H1 (cell line): Measurements from ENCODE around the gene DISC1. TPM values are rescaled to one million over a fixed set of nuclear protein-coding genes. Genes with fewer than 3 reads are reported as not detected.

Source experiments
- CTCF ChIA-PET: fragments of 300-600 bp; sonication (Branson Sonifier 250); formaldehyde crosslinking; loops from one replicate; lab custom pipeline; 2021; ENCODE audit not compliant: partially characterized antibody; lab: Charles Lee
- POLR2A ChIA-PET: fragments of 300-600 bp; sonication (Branson Sonifier 250); formaldehyde crosslinking; loops from one replicate; lab custom pipeline; 2021; ENCODE audit warnings: inconsistent platforms; ENCODE audit not compliant: partially characterized antibody; lab: Charles Lee
- DNase-seq, 2 experiments: peaks; one replicate each; pipeline versions ENCODE4 v3.0.0 to v3.0.0-alpha.2; 2010 to 2022; ENCODE audit warnings: low spot score in 2 of 2, low read depth in 1 of 2, mixed read lengths in 1 of 2
- FAIRE-seq: peaks from 2 replicates; lab custom pipeline; 2011; peaks lifted over from hg19 to GRCh38; lab: Jason Lieb, UNC
- H2AFZ ChIP-seq: 2 replicates; pipeline ENCODE4 v1.8.1; 2012; ENCODE audit warnings: low read length, inconsistent platforms
- H2AK5ac ChIP-seq: 2 replicates; pipeline ENCODE4 v1.6.1; 2013; ENCODE audit warnings: low read depth, low read length
- H2BK120ac ChIP-seq: replicated peaks from 2 replicates; pipeline ENCODE3; 2013; ENCODE audit warnings: low read depth, low read length, inconsistent platforms
- H2BK12ac ChIP-seq: 2 replicates; pipeline ENCODE4 v1.6.1; 2013; ENCODE audit warnings: low read depth, low read length
- H2BK15ac ChIP-seq: 2 replicates; pipeline ENCODE4 v1.6.1; 2013; ENCODE audit warnings: low read length
- H2BK20ac ChIP-seq: 2 replicates; pipeline ENCODE4 v1.6.1; 2013; ENCODE audit warnings: low read length
- H2BK5ac ChIP-seq: 2 replicates; pipeline ENCODE4 v1.6.1; 2013; ENCODE audit warnings: low read depth, low read length
- H3K14ac ChIP-seq: 2 replicates; pipeline ENCODE4 v1.6.1; 2013; ENCODE audit warnings: inconsistent platforms; ENCODE audit not compliant: insufficient read length
- H3K18ac ChIP-seq: 2 replicates; pipeline ENCODE4 v1.6.1; 2013; ENCODE audit warnings: low read length; ENCODE audit errors: extremely low read depth
- H3K23ac ChIP-seq: 2 replicates; pipeline ENCODE4 v1.6.1; 2013; ENCODE audit warnings: inconsistent platforms; ENCODE audit not compliant: insufficient read length
- H3K23me2 ChIP-seq: 2 replicates; pipeline ENCODE4 v1.6.1; 2013; ENCODE audit warnings: low read depth, low read length
- H3K27ac ChIP-seq: 2 replicates; pipeline ENCODE4 v1.6.1; 2011; ENCODE audit warnings: low read depth, low read length, inconsistent platforms
- H3K27me3 ChIP-seq, 4 experiments: replicated peaks in 1 of 4; 1 replicate in 1 of 4; 2 replicates in 3 of 4; pipeline versions ENCODE4 v1.6.1 to v1.8.1; 2011 to 2013; ENCODE audit warnings: low read length in 3 of 4, mild to moderate bottlenecking in 3 of 4, inconsistent platforms in 2 of 4, mixed read lengths in 2 of 4, moderate library complexity in 1 of 4; ENCODE audit not compliant: control insufficient read depth in 3 of 4, insufficient read depth in 3 of 4; ENCODE audit errors: extremely low read depth in 1 of 4
- H3K36me3 ChIP-seq, 4 experiments: 2 replicates each; pipeline versions ENCODE4 v1.6.1 to v1.8.1; 2011 to 2013; ENCODE audit warnings: mild to moderate bottlenecking in 4 of 4, low read length in 3 of 4, moderate library complexity in 2 of 4, control low read depth in 1 of 4, inconsistent platforms in 1 of 4; ENCODE audit not compliant: insufficient read depth in 4 of 4, control insufficient read depth in 2 of 4
- H3K4ac ChIP-seq: replicated peaks from 2 replicates; pipeline ENCODE3; 2013; ENCODE audit warnings: low read length, low read depth, mixed read lengths, inconsistent platforms; ENCODE audit not compliant: insufficient read length
- H3K4me1 ChIP-seq, 4 experiments: replicated peaks in 1 of 4; 1 replicate in 1 of 4; 2 replicates in 3 of 4; pipeline versions ENCODE4 v1.6.1 to v1.8.1; 2011 to 2013; ENCODE audit warnings: low read length in 3 of 4, inconsistent platforms in 2 of 4, mixed read lengths in 1 of 4; ENCODE audit not compliant: insufficient read depth in 4 of 4, control insufficient read depth in 3 of 4
- H3K4me2 ChIP-seq, 2 experiments: 2 replicates each; pipeline versions ENCODE4 v1.6.1 to v1.8.1; 2011 to 2013; ENCODE audit warnings: low read depth in 2 of 2, low read length in 2 of 2, control low read depth in 1 of 2, inconsistent platforms in 1 of 2, mild to moderate bottlenecking in 1 of 2; ENCODE audit not compliant: insufficient read depth in 1 of 2
- H3K4me3 ChIP-seq, 4 experiments: fragments of 200-600, 300-600 bp in 1 of 4; sonication (generic), shearing (Covaris generic), sonication (Bioruptor Twin) in 1 of 4; 2 replicates each; pipeline versions ENCODE4 v1.5.1 to v1.8.1; 2011 to 2016; ENCODE audit warnings: low read length in 4 of 4, low read depth in 3 of 4, control low read depth in 2 of 4, inconsistent platforms in 2 of 4, mild to moderate bottlenecking in 2 of 4, mixed read lengths in 1 of 4, moderate library complexity in 1 of 4; ENCODE audit not compliant: insufficient read depth in 2 of 4; ENCODE audit errors: extremely low read depth in 1 of 4
- H3K56ac ChIP-seq: replicated peaks from 2 replicates; pipeline ENCODE3; 2013; ENCODE audit warnings: low read depth, mild to moderate bottlenecking, mixed read lengths, low read length, inconsistent platforms; ENCODE audit not compliant: insufficient read length
- H3K79me1 ChIP-seq: 2 replicates; pipeline ENCODE4 v1.6.1; 2013; ENCODE audit warnings: low read depth, low read length, control low read depth
- H3K79me2 ChIP-seq, 2 experiments: 2 replicates each; pipeline versions ENCODE4 v1.6.1 to v1.8.1; 2012 to 2013; ENCODE audit warnings: low read length in 2 of 2, mild to moderate bottlenecking in 2 of 2, inconsistent platforms in 1 of 2; ENCODE audit not compliant: insufficient read depth in 2 of 2, control insufficient read depth in 1 of 2
- H3K9ac ChIP-seq, 4 experiments: replicated peaks in 1 of 4; 1 replicate in 1 of 4; 2 replicates in 3 of 4; pipeline versions ENCODE4 v1.6.1 to v1.8.1; 2011 to 2013; ENCODE audit warnings: low read depth in 3 of 4, low read length in 3 of 4, control low read depth in 2 of 4, mild to moderate bottlenecking in 2 of 4, moderate library complexity in 2 of 4, inconsistent platforms in 1 of 4; ENCODE audit errors: extremely low read depth in 1 of 4
- H3K9me3 ChIP-seq, 2 experiments: 2 replicates each; pipeline versions ENCODE4 v1.6.1 to v1.8.1; 2012 to 2013; ENCODE audit warnings: mild to moderate bottlenecking in 2 of 2, moderate library complexity in 2 of 2, control low read depth in 1 of 2, inconsistent platforms in 1 of 2, low read depth in 1 of 2, low read length in 1 of 2, mixed read lengths in 1 of 2; ENCODE audit not compliant: insufficient read depth in 2 of 2
- H4K20me1 ChIP-seq, 2 experiments: replicated peaks in 1 of 2; 2 replicates each; pipeline versions ENCODE3 to v1.8.1; 2011 to 2013; ENCODE audit warnings: inconsistent platforms in 2 of 2, low read length in 2 of 2, mild to moderate bottlenecking in 1 of 2; ENCODE audit not compliant: insufficient read depth in 2 of 2, control insufficient read depth in 1 of 2
- H4K5ac ChIP-seq: 2 replicates; pipeline ENCODE4 v1.6.1; 2013; ENCODE audit warnings: low read length, low read depth, mixed read lengths, inconsistent platforms; ENCODE audit not compliant: insufficient read length
- H4K8ac ChIP-seq: 2 replicates; pipeline ENCODE4 v1.8.0; 2013; ENCODE audit warnings: mild to moderate bottlenecking, moderate library complexity, low read length, inconsistent platforms; ENCODE audit not compliant: insufficient read depth; ENCODE audit errors: extremely low read depth
- H4K91ac ChIP-seq: replicated peaks from 2 replicates; pipeline ENCODE3; 2013; ENCODE audit warnings: low read length, mixed read lengths, inconsistent platforms; ENCODE audit not compliant: insufficient read length
- EGR1 ChIP-seq: IDR thresholded peaks from 2 replicates; pipeline ENCODE4 v1.6.1; 2011; ENCODE audit warnings: low read depth, low read length, borderline replicate concordance
- EP300 ChIP-seq, 2 experiments: IDR thresholded peaks; 1 replicate in 1 of 2; 2 replicates in 1 of 2; pipeline ENCODE4 v1.6.1; 2011 to 2012; ENCODE audit warnings: low read depth in 2 of 2, low read length in 2 of 2, mild to moderate bottlenecking in 2 of 2, borderline replicate concordance in 1 of 2, inconsistent platforms in 1 of 2, moderate library complexity in 1 of 2
- JUN ChIP-seq: IDR thresholded peaks from 2 replicates; pipeline ENCODE4 v1.6.1; 2011; ENCODE audit warnings: low read depth, mild to moderate bottlenecking, improper control_type of control experiment, low read length
- KDM5A ChIP-seq: fragments of 200-600 bp; IDR thresholded peaks from 2 replicates; pipeline ENCODE4 v1.7.1; 2012; ENCODE audit warnings: mild to moderate bottlenecking, low read length, inconsistent platforms, mixed read lengths
- POLR2A ChIP-seq, 2 experiments: IDR thresholded peaks; 1 replicate in 1 of 2; 2 replicates in 1 of 2; pipeline ENCODE4 v1.6.1; 2011; ENCODE audit warnings: low read depth in 2 of 2, low read length in 2 of 2, mild to moderate bottlenecking in 2 of 2; ENCODE audit errors: control extremely low read depth in 1 of 2
- RBBP5 ChIP-seq: IDR thresholded peaks from 2 replicates; pipeline ENCODE4 v1.7.1; 2012; ENCODE audit warnings: low read depth, mild to moderate bottlenecking, inconsistent platforms, low read length, moderate library complexity, borderline replicate concordance
- RFX5 ChIP-seq: IDR thresholded peaks from 2 replicates; pipeline ENCODE4 v1.6.1; 2011; ENCODE audit warnings: low read depth, low read length, improper control_type of control experiment, borderline replicate concordance
- SIN3A ChIP-seq, 2 experiments: IDR thresholded peaks in 1 of 2; conservative IDR thresholded peaks in 1 of 2; 2 replicates each; pipeline ENCODE4 v1.6.1; 2011 to 2012; ENCODE audit warnings: low read length in 2 of 2, improper control_type of control experiment in 1 of 2, low read depth in 1 of 2, mild to moderate bottlenecking in 1 of 2
- SP1 ChIP-seq: IDR thresholded peaks from 2 replicates; pipeline ENCODE4 v1.6.1; 2011; ENCODE audit warnings: low read depth, low read length
- SUZ12 ChIP-seq: fragments of 200-600 bp; sonication (generic); IDR thresholded peaks from 2 replicates; pipeline ENCODE4 v1.6.1; 2012; ENCODE audit warnings: mild to moderate bottlenecking, inconsistent platforms, low read length, moderate library complexity, mixed read lengths
- WGBS, 2 experiments: shearing (Covaris generic) in 1 of 2; methylation state at CpG; one replicate each; pipeline versions ENCODE4 v1.1.6 to v1.1.7; 2013 to 2015; ENCODE audit warnings: low lambda C conversion rate in 2 of 2, mixed read lengths in 2 of 2, inconsistent platforms in 1 of 2, low coverage in 1 of 2, missing lambda C conversion rate in 1 of 2; ENCODE audit not compliant: insufficient replicate concordance in 2 of 2, insufficient coverage in 1 of 2, insufficient read length in 1 of 2; ENCODE audit errors: extremely low coverage in 1 of 2, missing lambda C conversion rate in 1 of 2; 5-methylcytosine and 5-hydroxymethylcytosine counted together
- polyA plus RNA-seq, 7 experiments: library from polyadenylated mRNA; depleted of rRNA in 3 of 7; stranded (reverse) in 5 of 7; unstranded in 2 of 7; fragments of >200 nt in 5 of 7; fragments of 200-250 nt in 2 of 7; gene quantifications; 1 replicate in 5 of 7; 2 replicates in 1 of 7; 4 replicates in 1 of 7; pipeline versions ENCODE4 v1.2.1 to v1.2.3, GENCODE V29; 2011 to 2013; ENCODE audit warnings: missing spikeins in 2 of 7, mixed read lengths in 2 of 7
- total RNA-seq: library from RNA; stranded (reverse); fragmentation: NEBNext Ultra II Directional; extraction: Animal tissue kit (Norgen Biotek cat#: 25700); gene quantifications from 2 replicates; pipeline ENCODE4 v1.2.1, GENCODE V29; 2021

Gene DISC1
- total and polyA plus RNA-seq, 2 of the 8 experiments (the other 6 are each of a cell fraction or from before 2014, with no cell fraction given): 1.1 to 3.5 TPM

DNA sequence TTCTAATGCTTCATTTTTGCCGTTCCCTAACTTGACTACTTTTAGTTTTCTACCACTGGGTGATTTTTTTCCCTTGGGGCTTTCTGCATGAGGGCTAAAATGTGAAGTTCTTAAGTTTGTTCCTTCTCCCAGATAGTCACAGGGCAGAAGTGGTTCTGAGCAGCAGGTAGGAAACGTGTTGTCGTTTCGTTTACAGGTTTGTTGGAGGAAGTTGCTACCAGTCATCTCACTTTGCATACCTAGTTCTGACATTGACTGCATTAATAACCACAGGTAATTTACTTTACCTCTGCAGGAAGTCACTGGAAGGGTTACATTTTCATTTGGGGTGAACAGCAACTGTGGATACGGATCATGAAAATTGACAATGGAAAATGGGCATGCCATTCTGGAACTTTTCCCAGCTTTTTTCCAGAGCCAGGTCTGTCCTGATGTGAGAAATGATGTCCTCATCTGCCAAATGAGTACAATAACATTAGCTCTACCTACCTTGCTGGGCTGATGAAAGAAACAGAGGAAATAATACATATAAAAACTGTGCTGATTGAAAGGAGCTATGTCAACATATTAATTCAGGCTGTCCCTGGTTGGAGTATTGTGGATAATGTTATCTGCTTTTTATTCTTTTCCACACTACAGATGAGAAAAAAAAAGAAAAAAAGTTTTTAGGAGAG, 94.2 kb downstream of the DISC1 start:
- Histone ChIP-seq H3K27ac (no peak overlapping the region), H2AFZ (no peak overlapping the region), H2BK12ac (no peak overlapping the region), H3K4me2 (no peak overlapping the region), H3K4me1 (peaks cover 0 to 6% (median 1%) of the 10 kb centered on the region in 4 experiments; a peak in 2 of 7 replicates), H3K36me3 (no peaks in the 10 kb centered on the region), H3K23ac (no peak overlapping the region), H2BK20ac (no peak overlapping the region), H3K9me3 (no peaks in the 10 kb centered on the region), H4K20me1 (no peaks in the 10 kb centered on the region), H3K18ac (no peak overlapping the region), H3K79me2 (no peaks in the 10 kb centered on the region), H3K9ac (no peak overlapping the region), H3K23me2 (no peaks in the 10 kb centered on the region), H2AK5ac (no peak overlapping the region), H2BK15ac (no peak overlapping the region), H4K8ac (no peak overlapping the region), H3K4me3 (no peak overlapping the region), H2BK120ac (no peak overlapping the region), H2BK5ac (no peak overlapping the region), H4K5ac (no peak overlapping the region), H3K4ac (no peak overlapping the region), H4K91ac (no peak overlapping the region), H3K79me1 (no peaks in the 10 kb centered on the region), H3K56ac (no peak overlapping the region), H3K27me3 (no peaks in the 10 kb centered on the region), H3K14ac (no peak overlapping the region)
- TF ChIP-seq EGR1: no peak
- TF ChIP-seq SP1: no peak
- no peak for TF ChIP-seq KDM5A
- no peak for TF ChIP-seq RBBP5
- TF ChIP-seq EP300 (IDR thresholded peaks at IDR 0.05; ENCODE audit: borderline replicate concordance in 1 of 2, low read depth in 2 of 2, low read length in 2 of 2): no peak
- TF ChIP-seq JUN: no peak
- TF ChIP-seq SUZ12: no peak
- TF ChIP-seq POLR2A (IDR thresholded peaks at IDR 0.05; ENCODE audit: control extremely low read depth in 1 of 2, low read depth in 2 of 2, low read length in 2 of 2): no peak
- TF ChIP-seq RFX5: no peak
- TF ChIP-seq SIN3A (conservative IDR thresholded peaks at IDR 0.05 in 1 of 2, IDR thresholded peaks at IDR 0.05 in 1 of 2; ENCODE audit: low read depth in 1 of 2, low read length in 2 of 2): no peak
- DNase-seq (no peak), FAIRE-seq (no peak)
- CTCF ChIA-PET: interaction anchor here (1.0 to 2.3 kb wide), 3 partner anchors 10 to 36 kb away, joined by 3 to 10 read pairs (median 6); no protein-coding TSS in a partner anchor
- 86% methylated on average over 5 of the region's 5 CpGs; no CpG with 5 or more reads in 1 of the 2 experiments for WGBS, 2 experiments
- POLR2A ChIA-PET: no interaction called here
